ENCODE results near the gene C1QTNF1. TPM values are rescaled to one million over a fixed set of nuclear protein-coding genes. Genes with fewer than 3 reads are reported as not detected.
"Not testable (repeated sequence)": the region's sequence is repeated elsewhere in the genome, so short reads cannot be mapped to it uniquely, and the experiment has no call there.

Gene C1QTNF1
- total RNA-seq, 2 experiments from 2014 or later, result not detected

DNA sequence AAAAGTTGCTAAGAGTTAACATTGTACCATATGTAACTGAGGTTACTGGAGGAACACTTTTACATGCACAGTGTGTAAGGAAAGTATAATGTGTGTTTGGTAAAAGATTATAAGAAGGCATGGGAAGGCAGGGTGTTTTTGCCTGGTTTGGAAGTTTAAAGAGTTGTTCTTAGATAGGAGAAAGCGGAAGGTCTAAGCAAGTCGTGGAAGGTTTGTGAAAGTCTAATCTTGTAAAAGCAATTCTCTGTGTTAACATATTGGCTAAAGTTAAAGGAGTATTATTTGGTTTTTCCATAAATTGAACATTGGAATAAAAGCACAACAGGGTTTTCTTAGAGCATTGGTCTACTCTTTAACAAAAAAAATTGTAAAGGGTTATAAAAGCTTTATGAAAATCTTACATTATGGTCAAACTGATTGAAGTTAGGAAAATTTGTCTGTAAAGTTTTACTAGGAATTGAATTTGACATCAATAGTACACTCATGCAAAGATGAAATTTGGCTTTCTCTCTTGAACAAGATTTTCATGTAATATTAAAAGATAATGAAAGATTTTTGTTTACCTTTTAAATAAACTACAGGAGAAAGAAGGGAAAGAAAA is 9.7 kb upstream of the C1QTNF1 start:
- ChIA-PET CTCF (no interaction called here), POLR2A (no interaction called here)
- peaks cover 15% of the 10 kb centered on the region for H3K4me1 Mint-ChIP-seq
- no peak overlapping the region for H3K27ac Mint-ChIP-seq
- H3K36me3 Mint-ChIP-seq (ENCODE audit: low read depth), result peaks cover 2% of the 10 kb centered on the region
- peaks cover 4% of the 10 kb centered on the region for H3K9me3 Mint-ChIP-seq
- H3K4me3 Mint-ChIP-seq, result no peak overlapping the region
- H3K27me3 Mint-ChIP-seq, result peaks cover 16% of the 10 kb centered on the region
- no peak for DNase-seq

DNA sequence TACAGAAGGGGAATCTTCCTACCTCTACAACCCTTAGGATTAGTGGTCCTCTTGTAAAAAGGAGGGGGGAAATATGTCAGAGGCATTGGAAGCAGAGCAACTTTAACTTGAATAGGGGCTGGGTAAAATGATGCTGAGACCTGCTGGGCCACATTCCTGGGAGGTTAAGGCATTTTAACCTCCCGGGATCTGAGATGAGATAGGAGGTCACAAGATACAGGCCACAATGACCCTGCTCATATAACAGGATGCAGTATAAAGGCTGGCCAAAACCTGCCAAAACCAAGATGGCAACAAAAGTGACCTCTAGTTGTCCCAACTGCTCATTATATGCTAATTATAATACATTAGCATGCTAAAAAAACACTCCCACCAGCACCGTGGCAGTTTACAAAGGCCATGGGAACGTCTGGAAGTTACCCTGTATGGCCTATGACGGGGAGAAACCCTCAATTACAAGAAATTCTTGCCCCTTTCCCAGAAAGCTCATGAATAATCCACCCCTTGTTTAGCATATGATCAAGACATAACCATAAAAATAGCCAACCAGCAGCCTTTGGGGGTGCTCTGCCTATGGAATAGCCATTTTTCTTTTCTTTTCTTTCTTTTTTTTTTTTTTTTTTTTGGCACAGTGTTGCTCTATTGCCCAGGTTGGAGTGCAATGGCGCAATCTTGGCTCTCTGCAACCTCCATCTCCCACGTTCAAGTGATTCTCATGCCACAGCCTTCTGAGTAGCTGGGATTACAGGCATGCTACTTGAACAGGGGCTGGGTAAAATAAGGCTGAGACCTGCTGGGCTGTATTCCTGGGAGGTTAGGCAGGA is 6.2 kb upstream of the C1QTNF1 start:
- H3K27ac Mint-ChIP-seq, result no peak overlapping the region
- DNase-seq, result no peak
- no peaks in the 10 kb centered on the region for H3K4me1 Mint-ChIP-seq
- no peak overlapping the region for H3K4me3 Mint-ChIP-seq
- H3K27me3 Mint-ChIP-seq, result peaks cover 38% of the 10 kb centered on the region
- POLR2A ChIA-PET, result no interaction called here
- peaks cover 2% of the 10 kb centered on the region for H3K36me3 Mint-ChIP-seq (ENCODE audit: low read depth)
- CTCF ChIA-PET, result no interaction called here
- H3K9me3 Mint-ChIP-seq, result peaks cover 4% of the 10 kb centered on the region

DNA sequence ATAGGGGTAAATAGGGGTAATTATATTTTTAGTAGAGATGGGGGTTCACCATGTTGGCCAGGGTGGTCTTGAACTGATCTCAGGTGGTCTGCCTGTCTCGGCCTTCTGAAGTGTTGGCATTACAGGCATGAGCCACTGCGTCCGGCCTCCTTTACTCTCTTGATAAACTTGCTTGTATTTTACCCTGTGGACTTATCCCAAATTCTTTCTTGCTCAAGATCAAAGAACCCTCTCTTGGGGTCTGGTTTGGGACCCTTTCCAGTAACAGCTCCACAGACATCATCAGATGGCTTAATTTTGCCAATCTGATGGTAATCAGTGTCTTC is 5.6 kb upstream of the C1QTNF1 start:
- H3K27me3 Mint-ChIP-seq, result peaks cover 38% of the 10 kb centered on the region
- peaks cover 4% of the 10 kb centered on the region for H3K9me3 Mint-ChIP-seq
- H3K4me1 Mint-ChIP-seq, result peaks cover under 1% of the 10 kb centered on the region
- H3K27ac Mint-ChIP-seq, result no peak overlapping the region
- CTCF ChIA-PET, result no interaction called here
- H3K4me3 Mint-ChIP-seq, result no peak overlapping the region
- POLR2A ChIA-PET, result no interaction called here
- DNase-seq, result no peak
- H3K36me3 Mint-ChIP-seq (ENCODE audit: low read depth), result peaks cover 2% of the 10 kb centered on the region

DNA sequence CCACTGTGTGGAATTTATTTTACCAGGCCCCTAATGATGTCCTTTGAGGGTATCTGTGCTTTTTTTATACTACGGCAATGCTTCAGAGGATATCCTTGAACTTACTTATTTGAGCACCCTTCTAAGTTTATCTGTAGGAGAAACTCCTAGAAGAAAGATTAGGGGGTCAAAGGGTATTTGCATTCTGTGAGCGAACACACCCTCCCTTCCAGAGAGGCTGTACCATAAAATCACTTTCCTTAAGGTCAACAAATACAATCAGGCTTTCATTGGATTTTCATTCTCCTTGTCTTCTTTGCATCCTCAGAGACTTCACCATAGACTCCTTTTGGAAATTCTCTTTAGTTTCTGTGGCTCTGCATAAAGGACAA is 4.7 kb upstream of the C1QTNF1 start:
- no peaks in the 10 kb centered on the region for H3K9me3 Mint-ChIP-seq
- CTCF ChIA-PET, result interaction anchor here (0.7 kb wide), 1 partner anchor 46 kb away, joined by 3 read pairs; no protein-coding TSS in a partner anchor
- H3K27me3 Mint-ChIP-seq, result peaks cover 41% of the 10 kb centered on the region
- H3K4me1 Mint-ChIP-seq, result peaks cover 6% of the 10 kb centered on the region
- POLR2A ChIA-PET, result no interaction called here
- no peaks in the 10 kb centered on the region for H3K36me3 Mint-ChIP-seq (ENCODE audit: low read depth)
- DNase-seq, result no peak
- H3K27ac Mint-ChIP-seq, result no peak overlapping the region
- no peak overlapping the region for H3K4me3 Mint-ChIP-seq

DNA sequence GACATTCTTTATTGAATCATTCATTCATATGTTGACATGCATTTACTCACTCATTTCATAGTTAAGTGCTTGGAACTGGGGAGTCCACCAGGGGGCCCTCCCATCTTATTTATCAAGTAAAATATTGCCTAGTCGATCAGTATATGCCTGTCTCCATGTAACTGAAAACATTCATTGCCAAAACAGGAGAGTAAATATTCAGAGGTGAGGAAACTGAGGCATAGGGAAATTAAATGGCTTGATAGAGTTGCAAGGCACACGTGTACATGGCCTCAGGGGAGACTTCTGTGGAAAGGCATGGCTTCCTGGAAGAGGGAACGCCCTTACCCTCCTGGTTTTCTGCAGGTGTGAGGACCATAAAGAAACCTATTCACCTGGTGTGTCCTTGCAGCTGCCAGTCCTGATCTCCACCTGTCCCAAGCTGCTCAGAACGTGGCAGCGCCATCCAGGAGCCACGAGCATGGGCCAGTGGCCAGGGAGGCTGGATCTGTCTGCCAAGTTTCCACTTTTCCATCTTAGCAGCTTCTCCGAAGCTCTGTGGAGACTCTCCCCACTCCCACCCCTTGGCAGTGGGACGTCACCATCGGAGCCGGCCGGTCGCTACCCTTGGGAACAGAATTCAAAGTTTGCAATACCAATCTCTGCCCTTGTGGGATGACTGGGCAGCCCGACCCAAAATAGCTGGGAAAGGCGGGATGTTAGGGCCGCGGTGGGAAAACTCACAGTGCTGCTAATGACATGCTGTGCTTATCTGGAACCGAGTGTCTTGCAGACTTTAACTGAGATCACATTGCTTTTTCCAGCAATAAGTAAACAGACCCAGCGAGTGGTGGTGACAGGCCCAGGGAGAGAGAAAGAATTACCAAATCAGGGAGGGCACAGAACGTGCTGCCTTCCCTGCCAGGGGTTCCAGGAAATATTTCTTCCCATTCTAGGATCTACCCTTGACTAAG is 4.1 kb upstream of the C1QTNF1 start:
- CTCF ChIA-PET, result interaction anchor here (0.7 kb wide), 1 partner anchor 47 kb away, joined by 3 read pairs; no protein-coding TSS in a partner anchor
- Mint-ChIP-seq H3K4me3 (no peak overlapping the region), H3K9me3 (no peaks in the 10 kb centered on the region), H3K27ac (no peak overlapping the region), H3K27me3 (peaks cover 45% of the 10 kb centered on the region), H3K36me3 (ENCODE audit: low read depth) (no peaks in the 10 kb centered on the region), H3K4me1 (peaks cover 9% of the 10 kb centered on the region)
- DNase-seq, result peak; percentile 63
- POLR2A ChIA-PET, result no interaction called here

DNA sequence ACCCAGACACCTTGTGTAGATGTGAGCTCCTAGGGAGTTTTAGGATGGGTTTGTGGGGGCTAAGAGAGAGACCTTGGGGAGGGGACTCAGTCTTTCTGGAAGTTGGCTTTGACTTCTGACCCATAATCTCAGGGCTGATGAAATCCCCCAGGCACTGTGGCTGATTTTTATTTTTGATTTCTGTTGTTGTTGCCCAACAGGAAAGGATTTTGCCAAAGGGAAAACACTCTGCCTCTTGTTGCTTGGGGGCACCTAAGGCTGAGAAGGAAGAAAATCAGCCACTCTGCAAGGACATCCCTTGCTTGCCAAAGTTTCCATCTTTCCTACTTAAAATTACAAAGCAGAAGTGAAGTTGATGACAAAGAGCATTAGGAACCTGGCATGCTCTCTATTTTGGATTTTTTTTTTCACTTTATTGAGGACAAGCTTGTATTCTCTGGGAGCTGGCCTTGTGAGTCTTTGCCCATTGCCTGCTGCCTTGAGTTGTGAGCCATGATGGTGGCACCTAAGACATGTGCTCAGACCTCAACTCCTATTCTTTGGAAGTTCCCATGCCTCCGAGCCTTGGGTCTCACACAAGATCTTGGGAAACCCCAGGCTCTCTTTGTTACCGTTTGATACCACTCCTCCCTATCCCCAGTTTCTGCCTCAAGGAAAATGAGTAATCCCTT is 3.2 kb upstream of the C1QTNF1 start:
- ChIA-PET CTCF (no interaction called here), POLR2A (no interaction called here)
- H3K4me3 Mint-ChIP-seq, result no peak overlapping the region
- no peak overlapping the region for H3K27ac Mint-ChIP-seq
- no peaks in the 10 kb centered on the region for H3K9me3 Mint-ChIP-seq
- DNase-seq, result no peak
- peaks cover 9% of the 10 kb centered on the region for H3K4me1 Mint-ChIP-seq
- H3K36me3 Mint-ChIP-seq (ENCODE audit: low read depth), result no peaks in the 10 kb centered on the region
- H3K27me3 Mint-ChIP-seq, result peaks cover 52% of the 10 kb centered on the region

DNA sequence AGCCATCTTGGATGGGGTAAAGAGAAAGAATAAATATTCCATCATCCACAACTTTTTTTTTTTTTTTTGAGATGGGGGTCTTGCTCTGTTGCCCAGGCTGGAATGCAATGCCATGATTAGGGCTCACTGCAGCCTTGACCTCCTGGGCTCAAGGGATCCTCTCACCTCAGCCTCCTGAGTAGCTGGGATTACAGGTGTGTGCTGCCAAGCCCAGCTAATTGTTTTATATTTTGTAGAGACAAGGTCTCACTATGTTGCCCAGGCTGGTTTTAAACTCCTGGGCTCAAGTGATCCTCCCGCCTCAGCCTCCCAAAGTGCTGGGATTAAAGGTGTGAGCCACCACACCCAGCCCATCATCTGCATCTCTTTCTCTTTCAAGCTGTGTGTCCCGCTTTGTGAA is 2.0 kb upstream of the C1QTNF1 start:
- H3K27ac Mint-ChIP-seq; DNase-seq; POLR2A ChIA-PET; H3K4me1 Mint-ChIP-seq; H3K4me3 Mint-ChIP-seq; H3K36me3 Mint-ChIP-seq (ENCODE audit: low read depth); H3K9me3 Mint-ChIP-seq: not testable (repeated sequence)
- CTCF ChIA-PET, result interaction anchor here (0.5 to 1.2 kb wide), 2 partner anchors 32 to 190 kb away, joined by 3 read pairs; no protein-coding TSS in a partner anchor
- peaks cover 58% of the 10 kb centered on the region for H3K27me3 Mint-ChIP-seq

DNA sequence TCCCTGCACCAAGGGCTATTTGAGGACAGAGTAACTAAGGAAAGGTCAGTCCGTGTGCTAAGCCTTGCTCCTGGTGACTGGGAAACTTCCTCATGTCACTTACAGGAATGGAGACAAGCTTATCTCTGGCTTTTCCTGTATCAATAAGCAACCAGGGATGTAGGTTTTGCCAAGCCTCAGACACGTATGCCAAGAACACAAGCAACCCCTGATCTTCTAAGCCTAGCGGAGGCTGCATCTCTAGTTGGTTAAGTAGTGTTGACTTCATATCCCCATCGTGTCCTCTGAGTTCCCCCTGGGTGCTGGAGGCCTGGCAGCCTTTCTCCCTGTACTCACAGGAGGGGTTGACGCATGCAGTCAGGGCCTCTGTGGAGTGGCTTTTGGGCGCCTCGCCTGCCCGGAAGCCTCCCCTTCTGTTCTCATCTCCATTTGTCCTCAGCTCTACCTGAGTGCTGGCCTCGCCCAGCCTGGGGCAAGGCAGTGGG is 1.4 kb upstream of the C1QTNF1 start:
- peaks cover 9% of the 10 kb centered on the region for H3K4me1 Mint-ChIP-seq
- ChIA-PET CTCF (interaction anchor here (0.5 to 1.2 kb wide), 2 partner anchors 32 to 190 kb away, joined by 3 read pairs; no protein-coding TSS in a partner anchor), POLR2A (no interaction called here)
- no peaks in the 10 kb centered on the region for H3K9me3 Mint-ChIP-seq
- DNase-seq, result no peak
- no peaks in the 10 kb centered on the region for H3K36me3 Mint-ChIP-seq (ENCODE audit: low read depth)
- H3K27ac Mint-ChIP-seq, result no peak overlapping the region
- no peak overlapping the region for H3K4me3 Mint-ChIP-seq
- peaks cover 59% of the 10 kb centered on the region for H3K27me3 Mint-ChIP-seq

DNA sequence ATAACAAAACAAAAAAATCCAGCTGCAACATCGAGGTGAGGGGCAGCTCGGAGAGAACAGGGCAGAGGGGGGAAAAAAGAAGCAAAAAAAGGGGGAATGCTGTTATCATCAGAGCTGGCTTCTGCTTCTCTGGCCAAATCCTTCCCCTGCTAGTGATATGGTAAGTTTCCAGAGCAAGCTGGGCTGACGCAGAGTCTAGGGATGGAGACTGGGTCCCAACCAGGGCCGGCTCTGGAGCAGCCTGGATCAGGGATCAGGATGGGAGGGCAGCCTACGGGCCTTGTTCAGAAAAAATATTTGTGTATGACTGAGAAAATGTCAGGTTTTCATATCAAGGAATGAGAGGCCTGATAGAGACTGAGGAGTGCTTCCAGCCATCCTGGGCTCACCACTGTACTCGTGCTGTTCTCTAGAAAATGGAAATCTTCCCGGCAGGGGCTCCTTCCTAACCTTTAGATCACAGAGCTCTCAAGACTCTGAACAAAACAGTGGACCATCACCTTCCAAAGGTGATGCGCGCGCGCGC is 726 bp upstream of the C1QTNF1 start:
- peaks cover 9% of the 10 kb centered on the region for H3K4me1 Mint-ChIP-seq
- H3K27me3 Mint-ChIP-seq, result peaks cover 63% of the 10 kb centered on the region

DNA sequence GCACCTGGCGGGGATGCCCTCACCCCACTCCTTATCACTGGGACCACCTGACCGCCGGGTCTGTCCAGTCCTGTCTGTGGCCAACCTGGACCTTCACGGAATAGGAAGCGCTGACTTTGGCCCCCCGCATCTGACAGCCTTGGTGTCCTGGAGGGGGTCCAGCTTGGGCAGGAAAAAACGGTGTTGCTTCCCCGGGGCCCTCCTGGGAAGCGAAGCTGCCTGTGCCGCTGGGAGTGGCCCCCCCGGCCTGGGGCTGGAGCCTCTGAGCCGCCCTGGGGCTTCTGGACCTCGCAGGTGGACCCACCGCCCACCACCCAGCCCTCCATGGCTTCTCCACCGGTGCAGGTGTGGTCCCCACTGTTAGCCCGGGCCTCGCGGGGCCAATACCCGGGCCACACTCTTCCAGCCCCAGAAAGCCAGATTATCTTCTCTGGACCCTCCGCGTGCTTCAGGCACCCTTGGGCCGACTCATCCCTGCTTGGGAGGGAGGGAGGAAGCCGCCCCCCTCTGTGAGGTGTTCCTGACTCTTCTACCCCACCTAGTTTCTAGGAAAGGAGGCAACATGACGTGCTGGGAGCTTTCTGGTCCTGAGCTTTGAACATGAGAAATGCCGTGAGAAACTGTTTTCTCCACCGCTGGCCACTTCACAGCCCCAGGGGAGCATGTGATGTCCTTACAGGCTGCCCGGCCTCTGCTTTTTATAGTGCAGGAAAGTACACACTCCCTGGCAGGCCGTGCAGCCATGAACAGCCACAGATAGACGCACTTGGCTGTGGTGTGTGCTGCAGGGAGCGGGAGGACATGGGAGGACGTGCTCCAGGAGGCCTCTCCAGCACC is 1.1 kb downstream of the C1QTNF1 start:
- H3K4me1 Mint-ChIP-seq, result peaks cover 9% of the 10 kb centered on the region
- H3K27me3 Mint-ChIP-seq, result peaks cover 66% of the 10 kb centered on the region
- peak overlapping the region; percentile 41 for H3K4me3 Mint-ChIP-seq
- no peak for DNase-seq
- POLR2A ChIA-PET, result no interaction called here
- no peaks in the 10 kb centered on the region for H3K9me3 Mint-ChIP-seq
- CTCF ChIA-PET, result no interaction called here
- no peaks in the 10 kb centered on the region for H3K36me3 Mint-ChIP-seq (ENCODE audit: low read depth)
- no peak overlapping the region for H3K27ac Mint-ChIP-seq

More for the DNA sequence above, 726 bp upstream of the C1QTNF1 start:
- no peaks in the 10 kb centered on the region for H3K36me3 Mint-ChIP-seq (ENCODE audit: low read depth)
- no peak overlapping the region for H3K4me3 Mint-ChIP-seq
- DNase-seq, result no peak
- ChIA-PET POLR2A (no interaction called here), CTCF (no interaction called here)
- no peak overlapping the region for H3K27ac Mint-ChIP-seq
- no peaks in the 10 kb centered on the region for H3K9me3 Mint-ChIP-seq

DNA sequence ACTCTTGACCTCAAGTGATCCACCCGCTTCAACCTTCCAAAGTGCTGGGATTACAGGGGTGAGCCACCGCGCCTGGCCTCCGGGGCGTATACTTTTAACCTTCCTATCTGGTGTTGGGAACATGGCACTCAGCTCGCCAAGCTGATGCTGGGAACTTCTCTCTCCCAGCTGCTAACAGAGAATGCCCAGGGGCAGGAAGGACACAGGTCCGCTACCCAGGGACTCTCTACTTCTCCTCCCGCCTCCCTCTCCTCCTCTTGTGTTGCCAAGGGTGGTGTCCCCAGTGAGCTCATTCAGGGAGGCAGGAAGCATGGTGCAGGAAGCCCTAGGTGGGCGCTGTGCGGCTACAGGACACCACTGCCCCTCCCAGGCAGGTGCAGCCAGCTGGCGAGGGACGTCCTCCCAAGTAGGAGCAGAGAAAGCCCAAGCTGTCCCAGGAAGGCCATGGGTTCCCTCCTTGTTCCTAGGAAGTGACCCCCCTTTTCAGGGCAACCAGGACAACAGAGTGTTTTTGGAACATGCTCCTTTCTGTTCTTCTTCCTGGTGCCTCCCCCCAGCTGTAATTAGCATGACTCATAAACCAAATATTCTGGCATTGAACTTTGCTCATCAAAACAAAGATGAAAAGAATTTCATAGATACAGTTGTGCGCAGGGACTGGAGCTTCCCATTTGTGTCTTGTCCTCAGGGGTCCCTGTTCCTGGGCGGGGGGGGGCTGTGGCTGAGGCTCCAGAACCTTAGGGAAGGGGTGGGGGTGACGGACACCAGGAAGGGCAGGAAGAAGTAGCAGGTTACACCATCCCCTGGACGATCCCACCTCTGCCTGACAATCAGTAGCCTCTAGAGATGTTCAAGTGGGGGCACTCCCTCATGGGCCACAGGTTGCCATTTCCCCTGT is 2.7 kb downstream of the C1QTNF1 start:
- DNase-seq, result no peak
- ChIA-PET CTCF (interaction anchor here (1.5 kb wide), 1 partner anchor 365 kb away, joined by 3 read pairs; no protein-coding TSS in a partner anchor), POLR2A (no interaction called here)
- H3K27me3 Mint-ChIP-seq, result peaks cover 53% of the 10 kb centered on the region
- no peaks in the 10 kb centered on the region for H3K36me3 Mint-ChIP-seq (ENCODE audit: low read depth)
- no peak overlapping the region for H3K4me3 Mint-ChIP-seq
- H3K27ac Mint-ChIP-seq, result no peak overlapping the region
- H3K9me3 Mint-ChIP-seq, result no peaks in the 10 kb centered on the region
- H3K4me1 Mint-ChIP-seq, result peaks cover 9% of the 10 kb centered on the region

All from activated CD4-positive, alpha-beta T cell treated with anti-CD3 and anti-CD28 coated beads, Interleukin-2, amount 10 ng/mL, durations not matched to agents 7 days and 5 days (primary cell).